ENCODE results near the gene LSG1. TPM values are rescaled to one million over a fixed set of nuclear protein-coding genes. Genes with fewer than 3 reads are reported as not detected.
A peak's percentile ranks its signal among the peaks of the same experiment; 100 is the strongest.

Gene LSG1
- polyA plus RNA-seq (2014; cell fraction: cytosol; rRNA removed) = 50.0 and 68.5 TPM in 2 replicates
- 98.1 and 109 TPM in 2 replicates for polyA plus RNA-seq (2014; cell fraction: nucleus; rRNA removed)

GRCh38 chr3:194671900-194672808, at the start of gene LSG1:
Gene LSG1 (minus strand): TSS chr3:194672191. CDS start chr3:194672162, 29 bp downstream.
- DNase-seq (ENCODE audit: low spot score) = peak; percentile 97

GRCh38 chr3:194720048-194720447, 48.1 kb upstream of the LSG1 start:
- no peak for DNase-seq (ENCODE audit: low spot score)

- DNase-seq (ENCODE audit: low spot score) = no peak
Measured at GRCh38 chr3:194718079-194718478, 46.1 kb upstream of the LSG1 start.

- no peak for DNase-seq (ENCODE audit: low spot score)
Measured at GRCh38 chr3:194715022-194715800, 43.2 kb upstream of the LSG1 start.

- no peak for DNase-seq (ENCODE audit: low spot score)
Measured at GRCh38 chr3:194714564-194714963, 42.6 kb upstream of the LSG1 start.

- DNase-seq (ENCODE audit: low spot score) = no peak
Measured at GRCh38 chr3:194714137-194714455, 42.1 kb upstream of the LSG1 start.

GRCh38 chr3:194713299-194714136, 41.5 kb upstream of the LSG1 start:
- no peak for DNase-seq (ENCODE audit: low spot score)

- DNase-seq (ENCODE audit: low spot score) = no peak
Measured at GRCh38 chr3:194711913-194712312, 39.9 kb upstream of the LSG1 start.

GRCh38 chr3:194711286-194711685, 39.3 kb upstream of the LSG1 start:
- DNase-seq (ENCODE audit: low spot score) = no peak

GRCh38 chr3:194707147-194707540, 35.2 kb upstream of the LSG1 start:
- no peak for DNase-seq (ENCODE audit: low spot score)

GRCh38 chr3:194705761-194706160, 33.8 kb upstream of the LSG1 start:
- DNase-seq (ENCODE audit: low spot score) = no peak

GRCh38 chr3:194705227-194705626, 33.2 kb upstream of the LSG1 start:
- DNase-seq (ENCODE audit: low spot score) = no peak

- DNase-seq (ENCODE audit: low spot score) = no peak
Measured at GRCh38 chr3:194702545-194702944, 30.6 kb upstream of the LSG1 start.

- DNase-seq (ENCODE audit: low spot score) = no peak
Measured at GRCh38 chr3:194696702-194697101, 24.7 kb upstream of the LSG1 start.

- DNase-seq (ENCODE audit: low spot score) = peak; percentile 89
Measured at GRCh38 chr3:194691481-194692283, 19.7 kb upstream of the LSG1 start.

GRCh38 chr3:194690501-194691372, 18.7 kb upstream of the LSG1 start:
- DNase-seq (ENCODE audit: low spot score) = no peak

- DNase-seq (ENCODE audit: low spot score) = no peak
Measured at GRCh38 chr3:194689493-194689944, 17.5 kb upstream of the LSG1 start.

- no peak for DNase-seq (ENCODE audit: low spot score)
Measured at GRCh38 chr3:194688946-194689345, 17.0 kb upstream of the LSG1 start.

- DNase-seq (ENCODE audit: low spot score) = no peak
Measured at GRCh38 chr3:194688200-194688740, 16.3 kb upstream of the LSG1 start.

All from SK-N-DZ (cell line).